Nucleus accumbens (tissue), 56 donors: ENCODE results near the gene LMNA.
A peak's percentile ranks its signal among the peaks of the same experiment; 100 is the strongest.

Experiments used
- DNase-seq, 56 donors: peaks; one replicate each; lab custom pipeline; 2025; lab: John Stamatoyannopoulos, UW

The LMNA gene

DNA sequence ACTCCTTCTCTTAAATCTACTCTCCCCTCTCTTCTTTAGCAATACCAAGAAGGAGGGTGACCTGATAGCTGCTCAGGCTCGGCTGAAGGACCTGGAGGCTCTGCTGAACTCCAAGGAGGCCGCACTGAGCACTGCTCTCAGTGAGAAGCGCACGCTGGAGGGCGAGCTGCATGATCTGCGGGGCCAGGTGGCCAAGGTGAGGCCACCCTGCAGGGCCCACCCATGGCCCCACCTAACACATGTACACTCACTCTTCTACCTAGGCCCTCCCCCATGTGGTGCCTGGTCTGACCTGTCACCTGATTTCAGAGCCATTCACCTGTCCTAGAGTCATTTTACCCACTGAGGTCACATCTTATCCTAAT lies 16.0 kb downstream of the LMNA start:
- no peak for DNase-seq

- no peak for DNase-seq
Measured at GRCh38 chr1:156134716-156135435, 20.4 kb downstream of the LMNA start.

DNA sequence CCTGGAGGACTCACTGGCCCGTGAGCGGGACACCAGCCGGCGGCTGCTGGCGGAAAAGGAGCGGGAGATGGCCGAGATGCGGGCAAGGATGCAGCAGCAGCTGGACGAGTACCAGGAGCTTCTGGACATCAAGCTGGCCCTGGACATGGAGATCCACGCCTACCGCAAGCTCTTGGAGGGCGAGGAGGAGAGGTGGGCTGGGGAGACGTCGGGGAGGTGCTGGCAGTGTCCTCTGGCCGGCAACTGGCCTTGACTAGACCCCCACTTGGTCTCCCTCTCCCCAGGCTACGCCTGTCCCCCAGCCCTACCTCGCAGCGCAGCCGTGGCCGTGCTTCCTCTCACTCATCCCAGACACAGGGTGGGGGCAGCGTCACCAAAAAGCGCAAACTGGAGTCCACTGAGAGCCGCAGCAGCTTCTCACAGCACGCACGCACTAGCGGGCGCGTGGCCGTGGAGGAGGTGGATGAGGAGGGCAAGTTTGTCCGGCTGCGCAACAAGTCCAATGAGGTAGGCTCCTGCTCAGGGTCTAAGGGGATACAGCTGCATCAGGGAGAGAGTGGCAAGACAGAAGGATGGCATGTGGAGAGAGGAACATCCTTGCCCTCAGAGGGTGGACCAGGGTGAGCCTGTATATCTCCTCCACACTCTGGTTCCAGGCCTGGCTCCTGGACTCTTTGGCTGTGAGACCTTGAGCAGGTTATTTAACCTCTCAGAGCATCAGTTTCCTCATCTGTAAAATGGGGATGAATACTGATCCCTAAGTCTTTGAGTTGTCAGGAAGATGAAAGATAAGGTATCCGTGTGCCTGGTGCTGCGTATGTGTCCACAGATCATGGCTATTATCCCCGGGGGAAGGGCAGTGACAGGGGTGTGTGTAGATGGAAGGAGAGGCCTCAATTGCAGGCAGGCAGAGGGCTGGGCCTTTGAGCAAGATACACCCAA lies 21.7 kb downstream of the LMNA start:
- DNase-seq, result no peak

DNA sequence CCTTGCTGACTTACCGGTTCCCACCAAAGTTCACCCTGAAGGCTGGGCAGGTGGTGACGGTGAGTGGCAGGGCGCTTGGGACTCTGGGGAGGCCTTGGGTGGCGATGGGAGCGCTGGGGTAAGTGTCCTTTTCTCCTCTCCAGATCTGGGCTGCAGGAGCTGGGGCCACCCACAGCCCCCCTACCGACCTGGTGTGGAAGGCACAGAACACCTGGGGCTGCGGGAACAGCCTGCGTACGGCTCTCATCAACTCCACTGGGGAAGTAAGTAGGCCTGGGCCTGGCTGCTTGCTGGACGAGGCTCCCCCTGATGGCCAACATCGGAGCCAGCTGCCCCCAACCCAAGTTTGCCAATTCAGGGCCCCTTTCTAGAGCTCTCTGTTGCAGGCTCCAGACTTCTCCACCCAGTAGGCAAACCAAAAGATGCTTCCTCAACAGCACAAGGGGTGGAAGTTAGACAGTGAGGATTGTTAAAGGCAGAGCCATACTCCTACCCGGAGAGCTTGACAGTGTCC lies 22.5 kb downstream of the LMNA start:
- no peak for DNase-seq

DNA sequence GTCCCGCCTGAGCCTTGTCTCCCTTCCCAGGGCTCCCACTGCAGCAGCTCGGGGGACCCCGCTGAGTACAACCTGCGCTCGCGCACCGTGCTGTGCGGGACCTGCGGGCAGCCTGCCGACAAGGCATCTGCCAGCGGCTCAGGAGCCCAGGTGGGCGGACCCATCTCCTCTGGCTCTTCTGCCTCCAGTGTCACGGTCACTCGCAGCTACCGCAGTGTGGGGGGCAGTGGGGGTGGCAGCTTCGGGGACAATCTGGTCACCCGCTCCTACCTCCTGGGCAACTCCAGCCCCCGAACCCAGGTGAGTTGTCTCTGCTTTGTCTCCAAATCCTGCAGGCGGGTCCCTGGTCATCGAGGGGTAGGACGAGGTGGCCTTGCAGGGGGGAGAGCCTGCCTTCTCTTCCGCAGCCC lies 24.0 kb downstream of the LMNA start:
- no peak for DNase-seq

GRCh38 chr1:156140879-156141707 lies 26.6 kb downstream of the LMNA start:
- peak in 32 of 56 donors; percentile 10 to 80 (median 37) for DNase-seq

- DNase-seq, result no peak
Measured at GRCh38 chr1:156143765-156144489, 29.4 kb downstream of the LMNA start.

- no peak for DNase-seq
Measured at GRCh38 chr1:156144742-156145141, 30.2 kb downstream of the LMNA start.

DNA sequence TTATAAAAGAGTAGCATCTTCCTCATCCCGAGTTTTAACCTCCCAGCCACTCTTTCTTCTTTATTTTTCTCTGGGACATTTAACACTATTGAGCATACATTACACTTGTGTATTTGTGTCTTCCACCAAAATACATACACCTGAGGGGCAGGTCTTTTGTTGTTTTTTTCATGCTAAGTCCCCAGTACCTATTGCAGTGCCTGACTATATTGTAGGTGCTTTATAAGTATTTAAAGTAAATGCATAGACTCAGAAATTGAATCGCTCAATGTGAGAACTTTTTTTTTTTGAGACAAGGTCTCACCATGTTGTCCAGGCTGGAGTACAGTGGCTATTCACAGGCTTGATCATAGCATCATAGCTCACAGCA lies 31.1 kb downstream of the LMNA start:
- no peak for DNase-seq

DNA sequence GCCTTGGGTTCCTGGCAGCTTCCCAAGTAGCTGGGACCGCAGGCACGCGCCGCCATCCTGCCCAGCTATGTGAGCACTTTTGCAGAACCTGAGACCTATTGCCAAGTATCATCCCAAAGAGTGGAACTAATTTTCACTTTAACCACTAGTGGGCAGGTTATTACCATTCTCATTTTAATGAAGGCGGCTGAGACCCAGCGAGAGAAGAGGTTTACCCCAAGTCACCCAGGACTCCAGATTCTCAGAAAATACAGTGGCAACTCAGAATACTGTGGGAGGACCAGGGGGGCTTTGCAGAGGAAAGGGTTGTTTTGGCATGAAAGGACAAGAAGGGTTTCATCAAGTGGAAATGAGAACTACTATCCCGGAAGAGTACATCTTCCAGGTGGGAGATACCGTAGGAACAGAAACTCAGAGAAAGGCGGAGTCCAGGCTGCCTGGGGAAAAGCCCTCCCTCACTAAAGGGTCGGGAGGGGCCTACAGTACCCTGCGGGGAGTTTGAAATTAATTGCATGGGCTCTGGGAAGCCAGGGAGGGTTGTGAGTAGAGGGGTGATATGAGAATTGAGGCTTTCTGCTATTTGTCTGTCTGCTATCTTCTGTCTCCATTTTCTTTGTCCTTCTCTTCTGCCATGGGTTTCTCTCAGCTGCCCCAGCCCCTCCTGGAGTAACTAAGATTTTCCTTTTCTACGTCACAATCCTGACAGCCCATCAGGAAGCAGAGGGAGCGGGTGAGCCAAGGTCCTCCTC lies 31.7 kb downstream of the LMNA start:
- DNase-seq, result peak in 25 of 56 donors; percentile 13 to 68 (median 39)

DNA sequence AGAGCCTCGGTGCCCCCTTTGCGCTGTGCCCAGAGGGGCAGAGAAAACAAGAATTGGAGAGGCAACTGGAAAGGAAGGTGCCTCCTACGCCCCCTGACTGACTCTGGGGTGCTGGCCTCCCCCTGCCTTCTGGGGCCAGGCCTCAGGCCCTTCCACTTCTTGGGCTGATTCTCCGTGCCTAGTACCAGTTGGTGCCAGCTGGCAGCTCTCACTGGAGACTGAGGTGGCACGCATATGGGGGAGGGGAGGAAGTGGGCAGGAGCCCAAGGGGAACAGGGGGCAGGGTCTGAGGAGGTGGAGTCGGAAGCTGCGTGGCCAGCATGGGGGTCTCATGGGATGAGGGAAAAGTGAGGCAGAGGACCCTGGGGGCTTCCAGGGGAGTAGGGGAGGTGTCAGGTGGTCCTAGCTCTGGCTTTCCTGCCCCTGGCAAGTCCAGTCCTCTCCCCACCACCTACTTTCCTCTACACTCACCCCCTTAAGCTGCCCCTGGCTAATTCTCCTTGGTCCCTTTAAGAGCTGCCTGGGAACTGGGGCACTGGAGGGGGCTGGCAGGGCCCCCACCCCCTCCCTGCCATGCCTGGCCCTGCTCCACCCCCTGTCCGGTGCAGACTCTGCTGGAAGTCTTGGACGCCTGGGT lies 32.4 kb downstream of the LMNA start:
- DNase-seq, result peak in 40 of 56 donors; percentile 15 to 77 (median 50)

GRCh38 chr1:156148216-156148615 lies 33.7 kb downstream of the LMNA start:
- DNase-seq, result no peak

- DNase-seq, result peak in 25 of 56 donors; percentile 22 to 80 (median 48)
Measured at GRCh38 chr1:156149374-156150332, 35.1 kb downstream of the LMNA start.

DNA sequence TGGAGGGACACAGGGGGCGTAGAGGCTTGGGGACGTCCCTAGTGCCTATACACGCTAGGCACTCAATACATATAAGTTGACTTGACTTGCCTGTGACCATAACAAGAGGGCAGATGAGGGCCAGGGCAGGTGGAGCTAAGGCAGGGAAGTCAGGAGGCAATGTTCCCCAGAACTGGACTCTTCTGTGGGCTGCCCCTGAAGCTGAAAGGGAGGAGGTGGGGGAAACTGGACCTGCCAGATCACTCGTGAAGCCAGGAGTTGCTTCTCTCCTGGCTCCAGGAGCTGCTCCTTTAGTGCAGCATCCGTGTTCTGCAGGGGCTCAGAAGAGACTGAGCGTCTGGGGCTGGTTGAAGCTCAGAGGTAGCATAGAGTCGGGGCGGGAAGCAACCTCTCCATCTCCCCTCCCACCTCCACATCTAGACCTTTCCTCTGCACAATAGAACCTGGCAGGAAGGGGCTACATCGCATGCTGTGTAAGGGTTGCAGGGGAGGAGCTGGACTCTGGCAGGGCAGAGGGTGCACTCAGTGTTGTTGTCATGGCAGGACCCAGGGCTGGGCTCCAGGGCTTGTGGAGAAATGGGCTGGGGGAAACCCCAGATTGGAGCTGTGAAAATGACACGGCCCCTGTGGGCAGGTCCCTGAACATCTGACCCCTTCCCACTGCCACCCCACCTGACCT lies 36.0 kb downstream of the LMNA start:
- peak in 5 of 56 donors; percentile 13 to 37 (median 16) for DNase-seq

- DNase-seq, result peak in 1 of 56 donors; percentile 22
Measured at GRCh38 chr1:156151093-156151688, 36.7 kb downstream of the LMNA start.

GRCh38 chr1:156152628-156153027 lies 38.1 kb downstream of the LMNA start:
- DNase-seq, result no peak
